22Rv1 (cell line): ENCODE results near the gene MTURN.
"Not testable (repeated sequence)": the region's sequence is repeated elsewhere in the genome, so short reads cannot be mapped to it uniquely, and the experiment has no call there.

ENCODE experiments used
- H3K27ac ChIP-seq: fragments of 450-650 bp; 2 replicates; pipeline ENCODE4 v1.5.1; 2017
- ZFX ChIP-seq: fragments of 450-650 bp; IDR thresholded peaks from 2 replicates; pipeline ENCODE4 v1.6.1; 2017; ENCODE audit warnings: antibody characterized with exemption, borderline replicate concordance
- TF ChIP-seq, protein P1 (sequence below): fragments of 450-650 bp; IDR thresholded peaks from 2 replicates; pipeline ENCODE4 v1.5.1; 2017; ENCODE audit warnings: mild to moderate bottlenecking

The MTURN gene

DNA sequence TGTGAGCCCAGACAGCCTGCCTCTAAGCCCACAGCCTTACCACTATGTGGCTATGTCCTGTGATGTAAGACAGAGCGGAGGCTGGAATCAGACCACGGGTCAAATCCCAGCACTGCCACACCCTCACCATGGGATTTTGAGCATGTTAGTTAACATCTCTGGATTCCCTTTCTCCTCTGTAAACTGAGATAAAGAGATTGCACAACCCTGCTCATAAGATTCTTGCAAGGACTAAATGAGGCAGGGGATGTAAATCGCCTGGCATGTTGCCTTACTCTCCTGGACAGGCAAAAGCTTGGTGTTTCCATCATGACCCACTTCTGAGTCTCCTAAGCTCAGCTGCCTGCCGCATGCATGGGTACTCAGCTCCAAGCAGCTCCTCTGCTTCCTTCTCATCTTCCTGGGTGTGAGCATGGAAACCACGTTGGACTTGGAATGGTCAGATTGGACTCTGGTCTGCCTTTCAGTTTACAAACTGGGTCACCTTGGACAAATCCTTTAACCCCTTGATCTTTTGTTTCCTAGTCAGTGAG is 41.3 kb upstream of the MTURN start:
- no peak overlapping the region for H3K27ac ChIP-seq
- no peak for TF ChIP-seq ZFX
- TF ChIP-seq, protein P1, sequence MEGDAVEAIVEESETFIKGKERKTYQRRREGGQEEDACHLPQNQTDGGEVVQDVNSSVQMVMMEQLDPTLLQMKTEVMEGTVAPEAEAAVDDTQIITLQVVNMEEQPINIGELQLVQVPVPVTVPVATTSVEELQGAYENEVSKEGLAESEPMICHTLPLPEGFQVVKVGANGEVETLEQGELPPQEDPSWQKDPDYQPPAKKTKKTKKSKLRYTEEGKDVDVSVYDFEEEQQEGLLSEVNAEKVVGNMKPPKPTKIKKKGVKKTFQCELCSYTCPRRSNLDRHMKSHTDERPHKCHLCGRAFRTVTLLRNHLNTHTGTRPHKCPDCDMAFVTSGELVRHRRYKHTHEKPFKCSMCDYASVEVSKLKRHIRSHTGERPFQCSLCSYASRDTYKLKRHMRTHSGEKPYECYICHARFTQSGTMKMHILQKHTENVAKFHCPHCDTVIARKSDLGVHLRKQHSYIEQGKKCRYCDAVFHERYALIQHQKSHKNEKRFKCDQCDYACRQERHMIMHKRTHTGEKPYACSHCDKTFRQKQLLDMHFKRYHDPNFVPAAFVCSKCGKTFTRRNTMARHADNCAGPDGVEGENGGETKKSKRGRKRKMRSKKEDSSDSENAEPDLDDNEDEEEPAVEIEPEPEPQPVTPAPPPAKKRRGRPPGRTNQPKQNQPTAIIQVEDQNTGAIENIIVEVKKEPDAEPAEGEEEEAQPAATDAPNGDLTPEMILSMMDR: no peak

DNA sequence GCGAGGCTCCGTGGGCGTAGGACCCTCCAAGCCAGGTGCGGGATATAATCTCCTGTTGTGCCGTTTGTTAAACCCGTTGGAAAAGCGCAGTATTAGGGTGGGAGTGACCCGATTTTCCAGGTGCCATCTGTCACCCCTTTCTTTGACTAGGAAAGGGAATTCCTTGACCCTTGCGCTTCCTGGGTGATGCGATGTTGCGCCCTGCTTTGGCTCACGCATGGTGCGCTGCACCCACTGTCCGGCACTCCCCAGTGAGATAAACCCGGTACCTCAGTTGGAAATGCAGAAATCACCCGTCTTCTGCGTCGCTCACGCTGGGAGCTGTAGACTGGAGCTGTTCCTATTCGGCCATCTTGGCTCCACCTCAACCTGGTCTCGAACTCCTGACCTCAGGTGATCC is 36.2 kb upstream of the MTURN start:
- not testable (repeated sequence) for H3K27ac ChIP-seq

DNA sequence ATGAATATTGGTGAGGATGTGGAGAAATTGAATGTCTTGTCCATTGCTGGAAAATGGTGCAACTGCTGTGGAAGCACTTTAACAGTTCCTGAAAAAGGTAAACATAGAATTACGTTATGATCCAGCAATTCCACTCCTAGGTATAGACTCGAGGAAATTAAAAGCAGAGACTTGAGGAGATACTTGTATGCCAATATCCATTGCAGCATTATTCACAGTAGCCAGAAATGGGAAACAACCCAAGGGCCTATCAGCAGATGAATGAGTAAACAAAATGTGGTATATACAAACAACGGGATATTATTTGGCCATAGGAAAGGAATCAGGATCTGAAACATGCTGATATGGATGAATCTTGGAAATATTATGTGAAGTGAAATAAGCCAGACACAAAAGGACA is 32.5 kb upstream of the MTURN start:
- TF ChIP-seq ZFX: no peak
- TF ChIP-seq, protein P1: no peak
- H3K27ac ChIP-seq: no peak overlapping the region

GRCh38 chr7:30104157-30104556 is 30.6 kb upstream of the MTURN start:
- TF ChIP-seq, protein P1: no peak
- TF ChIP-seq ZFX: no peak
- H3K27ac ChIP-seq: no peak overlapping the region

DNA sequence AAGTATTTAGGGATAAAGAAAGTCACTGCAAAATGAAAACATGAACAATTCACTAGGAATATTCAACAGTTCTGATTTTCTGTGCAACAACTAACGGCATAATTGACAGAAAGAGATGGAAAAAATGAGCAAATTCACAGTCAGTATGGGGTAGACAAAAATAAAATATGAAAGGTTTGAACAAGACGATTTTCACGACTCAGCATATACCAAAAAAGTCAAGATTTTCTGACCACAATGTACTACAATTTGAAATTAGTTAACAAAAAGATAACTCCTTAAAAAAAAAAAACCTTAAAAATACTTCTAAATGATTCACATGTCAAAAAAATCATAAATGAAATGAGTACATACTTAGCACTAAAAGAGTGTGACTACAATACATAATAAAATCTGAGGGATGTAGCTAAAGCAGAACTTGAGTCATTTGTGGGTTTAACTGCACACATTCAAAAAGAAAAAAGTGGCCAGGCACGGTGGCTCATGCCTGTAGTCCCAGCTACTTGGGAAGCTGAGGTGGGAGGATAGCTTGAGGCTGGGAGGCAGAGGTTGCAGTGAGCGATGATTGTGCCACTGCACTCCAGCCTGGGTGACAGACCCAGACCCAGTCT is 22.6 kb upstream of the MTURN start:
- H3K27ac ChIP-seq: no peak overlapping the region
- no peak for TF ChIP-seq ZFX
- TF ChIP-seq, protein P1: no peak

DNA sequence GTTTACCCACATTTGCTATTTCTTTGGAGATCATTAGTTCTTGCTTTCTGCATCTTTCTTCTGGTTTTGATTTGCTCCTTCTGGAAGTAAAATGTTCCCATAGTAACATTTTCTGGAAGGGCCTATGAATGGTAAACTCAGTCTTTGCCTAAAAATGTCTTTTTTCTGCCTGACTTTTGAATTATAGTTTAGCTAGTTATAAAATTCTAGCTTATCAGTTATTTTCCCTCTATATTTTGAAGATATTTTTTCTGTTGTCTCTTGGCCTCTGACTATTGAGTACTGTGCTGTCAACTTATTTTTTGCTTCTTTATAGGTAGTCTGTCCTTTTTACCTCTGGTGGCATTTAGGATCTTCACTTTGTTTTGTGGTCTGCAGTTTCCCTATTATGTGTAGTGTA is 21.6 kb upstream of the MTURN start:
- TF ChIP-seq ZFX: no peak
- TF ChIP-seq, protein P1: no peak
- no peak overlapping the region for H3K27ac ChIP-seq

GRCh38 chr7:30114536-30115238 is 20.1 kb upstream of the MTURN start:
- H3K27ac ChIP-seq: no peak overlapping the region
- no peak for TF ChIP-seq ZFX
- TF ChIP-seq, protein P1: no peak
